Inflammatory macrophage treated with lipopolysaccharide for 1 hour (primary cell): Measurements from ENCODE around the gene SELENOO.
A peak's percentile ranks its signal among the peaks of the same experiment; 100 is the strongest.

ENCODE experiments used
- DNase-seq, 2 donors: peaks; one replicate each; pipeline ENCODE4 v3.0.0-alpha.2; 2020 to 2022

SELENOO gene

DNA sequence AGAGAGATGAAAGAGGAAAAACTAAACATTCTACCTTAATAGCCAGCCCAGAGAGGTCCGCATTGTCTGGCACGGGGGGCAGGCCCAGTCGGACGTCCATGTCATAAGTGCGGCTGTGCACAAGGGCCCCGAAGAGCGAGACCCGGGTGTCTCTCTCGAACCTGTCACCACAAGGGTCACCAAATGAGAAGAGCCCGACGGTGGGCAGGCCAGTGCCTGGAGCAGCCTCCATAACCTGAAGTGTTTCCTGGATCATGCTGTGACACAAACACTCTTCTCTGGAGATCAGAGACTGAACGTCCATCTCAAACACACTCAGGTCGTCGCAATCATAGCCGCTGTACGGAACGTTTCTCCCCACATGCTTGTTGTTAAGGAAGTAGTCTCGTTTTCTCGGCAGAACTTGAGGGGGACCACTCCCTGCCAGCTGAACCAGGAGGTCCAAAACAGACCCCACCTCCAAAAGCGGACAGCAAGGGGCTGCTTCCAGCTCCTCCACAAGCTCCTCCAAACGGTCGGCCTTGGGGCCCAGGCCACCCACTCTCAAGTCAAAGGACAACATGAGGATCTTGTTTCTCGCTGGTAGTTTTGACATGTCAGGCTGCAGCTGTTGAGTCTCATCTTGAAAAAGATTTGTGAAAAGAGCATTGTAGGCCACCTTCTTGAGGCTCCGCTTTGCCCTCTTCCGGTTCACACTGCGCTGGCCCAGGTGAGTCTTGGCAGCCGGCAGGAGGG lies 43.0 kb downstream of the SELENOO start:
- peak in 1 of 2 donors; percentile 18 for DNase-seq

DNA sequence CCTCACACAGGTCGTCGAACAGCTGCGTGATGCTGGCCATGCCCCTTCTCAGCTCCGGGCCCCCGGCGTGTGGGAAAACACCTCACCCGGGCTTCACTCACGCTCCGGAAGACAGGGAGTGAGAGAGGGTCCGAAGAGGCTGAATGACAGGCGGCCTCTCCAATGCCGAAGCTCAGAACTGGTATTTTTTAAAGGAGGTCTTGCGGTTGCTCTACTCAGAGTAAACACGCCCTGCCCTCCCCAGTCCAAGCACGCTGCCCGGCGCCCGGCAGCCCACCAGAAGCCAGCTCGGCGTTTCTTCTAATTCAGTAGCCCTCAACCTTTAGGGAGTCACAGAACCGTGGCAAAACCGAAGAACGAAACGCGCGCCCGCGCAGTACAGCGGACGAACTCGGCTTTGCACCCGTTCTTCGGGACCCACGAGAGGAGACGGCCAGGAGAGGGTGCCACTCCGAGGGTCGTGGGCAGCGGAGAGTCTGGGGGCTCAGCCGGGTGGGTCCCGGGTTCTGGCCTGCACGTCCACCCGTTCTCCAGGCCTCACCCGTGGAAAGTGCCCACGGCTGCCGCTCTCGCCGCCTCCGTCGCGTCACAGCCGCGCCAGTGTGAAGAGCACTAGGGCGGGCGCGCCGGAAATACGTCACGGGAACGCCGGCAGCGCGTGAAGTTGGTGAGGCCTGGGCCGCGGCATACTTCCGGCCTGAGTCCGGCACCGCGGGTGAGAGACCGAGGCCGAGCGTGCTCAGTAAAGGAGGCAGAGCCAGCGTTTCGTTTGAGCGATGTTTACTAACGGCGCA lies 43.8 kb downstream of the SELENOO start, which contains the start of gene TUBGCP6:
TSS of gene TUBGCP6 (minus strand) at position 604 of the 794 bp plus-strand sequence. CDS start at position 40, 564 bp downstream.
- DNase-seq, result peak; percentile 91 to 96

DNA sequence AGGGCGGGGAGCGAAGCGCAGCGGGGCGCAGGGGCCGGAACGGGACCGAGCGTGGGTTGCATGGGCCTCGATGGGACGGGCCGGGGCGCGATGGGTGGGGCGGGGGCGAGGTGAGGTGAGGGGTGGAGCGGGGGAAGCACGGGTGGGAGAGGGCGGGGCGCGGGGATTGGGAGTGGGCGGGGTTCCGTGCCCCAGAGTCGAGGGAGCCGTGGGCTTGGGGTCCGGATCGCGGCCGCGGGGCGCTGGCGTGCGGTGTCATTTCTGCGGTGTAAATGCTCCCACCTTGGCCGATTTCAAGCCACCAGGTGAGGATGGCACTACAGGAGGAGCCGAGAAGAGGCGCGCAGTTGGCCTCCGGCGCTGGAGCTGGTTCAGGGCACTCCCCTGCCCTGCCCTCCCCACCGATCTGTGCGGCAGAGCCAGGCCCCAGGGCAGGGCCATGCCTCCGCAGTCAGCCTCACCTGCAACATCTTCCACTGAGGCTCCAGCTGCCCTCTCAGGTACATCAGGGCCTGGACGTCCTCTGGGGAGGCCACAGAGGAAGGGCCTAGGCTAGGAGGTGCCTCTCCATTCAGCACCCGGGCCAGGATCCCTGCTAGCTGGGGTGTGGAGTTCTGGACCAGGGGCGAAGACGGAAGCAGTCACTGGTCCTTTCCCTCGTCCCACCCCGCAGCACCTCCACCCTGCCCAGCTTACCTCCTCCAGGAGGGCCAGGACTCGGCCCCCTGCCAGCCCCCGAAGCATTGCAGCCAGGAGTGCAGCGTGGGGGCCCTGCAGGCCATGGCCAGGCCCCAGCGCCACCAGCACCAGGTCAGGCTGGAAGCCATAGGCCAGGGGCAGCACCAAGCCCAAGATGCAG lies 44.6 kb downstream of the SELENOO start:
- no peak for DNase-seq

DNA sequence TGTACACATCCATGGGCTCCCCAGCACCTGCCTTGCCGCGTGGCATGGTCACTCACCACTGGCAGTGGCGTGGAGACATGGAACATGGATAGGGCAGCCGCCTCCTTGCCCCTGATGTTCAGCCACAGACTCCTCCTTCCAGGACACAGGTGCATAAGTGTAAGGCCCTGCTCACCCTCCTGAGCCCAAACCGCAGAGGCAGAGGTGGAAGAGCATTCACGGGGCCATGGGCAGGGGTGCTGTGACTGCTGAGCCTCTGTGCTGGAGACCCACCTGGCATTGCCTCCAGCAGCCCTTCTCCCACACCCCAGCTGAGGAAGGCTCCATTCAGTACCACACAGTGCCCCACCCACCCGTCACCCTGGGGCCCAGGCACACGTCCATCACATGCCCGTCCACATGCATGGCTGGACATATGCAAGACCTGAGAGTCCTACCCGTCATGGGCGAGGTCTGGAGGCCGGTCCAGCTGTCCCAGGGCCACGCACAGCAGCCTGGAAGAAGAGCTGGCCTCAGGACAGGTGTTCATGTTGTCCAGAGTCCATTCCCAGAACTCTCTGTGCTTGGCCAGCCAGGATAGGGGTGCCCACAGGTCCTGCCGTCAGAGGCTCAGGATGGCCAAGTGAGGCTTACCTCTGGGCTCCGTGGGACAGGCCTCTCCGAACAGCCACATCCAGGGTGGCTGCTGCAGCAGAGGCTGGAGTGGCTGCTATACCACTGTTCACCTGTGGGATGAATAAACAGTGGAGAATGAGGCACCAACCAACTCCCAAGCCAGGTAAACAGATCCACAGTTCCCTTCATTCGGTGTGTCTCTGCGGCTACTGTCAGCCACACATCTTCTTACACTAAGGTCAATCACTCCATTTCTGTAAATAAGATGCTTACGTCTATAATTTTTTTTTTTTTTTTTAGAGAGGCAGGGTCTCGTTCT lies 45.7 kb downstream of the SELENOO start:
- no peak for DNase-seq

DNA sequence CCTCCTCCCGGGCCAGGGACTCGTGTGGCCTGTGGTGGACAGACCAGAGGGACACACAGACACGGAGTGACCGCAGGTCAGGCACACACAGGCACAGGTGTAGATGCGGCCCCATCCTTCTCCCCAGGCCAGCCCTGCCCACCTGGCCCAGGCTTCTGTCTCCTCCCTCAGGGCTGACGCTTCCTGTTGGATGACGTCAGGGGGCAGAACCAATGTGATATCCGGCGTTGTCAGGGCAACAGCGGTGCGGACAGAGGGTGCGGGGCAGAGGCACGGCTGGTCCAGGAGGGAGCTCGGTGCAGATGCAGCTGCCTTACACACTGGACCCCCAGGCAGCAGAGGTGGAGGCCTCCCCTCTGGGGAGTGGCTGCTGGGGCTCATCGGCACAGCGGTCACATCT lies 46.9 kb downstream of the SELENOO start:
- DNase-seq, result no peak

DNA sequence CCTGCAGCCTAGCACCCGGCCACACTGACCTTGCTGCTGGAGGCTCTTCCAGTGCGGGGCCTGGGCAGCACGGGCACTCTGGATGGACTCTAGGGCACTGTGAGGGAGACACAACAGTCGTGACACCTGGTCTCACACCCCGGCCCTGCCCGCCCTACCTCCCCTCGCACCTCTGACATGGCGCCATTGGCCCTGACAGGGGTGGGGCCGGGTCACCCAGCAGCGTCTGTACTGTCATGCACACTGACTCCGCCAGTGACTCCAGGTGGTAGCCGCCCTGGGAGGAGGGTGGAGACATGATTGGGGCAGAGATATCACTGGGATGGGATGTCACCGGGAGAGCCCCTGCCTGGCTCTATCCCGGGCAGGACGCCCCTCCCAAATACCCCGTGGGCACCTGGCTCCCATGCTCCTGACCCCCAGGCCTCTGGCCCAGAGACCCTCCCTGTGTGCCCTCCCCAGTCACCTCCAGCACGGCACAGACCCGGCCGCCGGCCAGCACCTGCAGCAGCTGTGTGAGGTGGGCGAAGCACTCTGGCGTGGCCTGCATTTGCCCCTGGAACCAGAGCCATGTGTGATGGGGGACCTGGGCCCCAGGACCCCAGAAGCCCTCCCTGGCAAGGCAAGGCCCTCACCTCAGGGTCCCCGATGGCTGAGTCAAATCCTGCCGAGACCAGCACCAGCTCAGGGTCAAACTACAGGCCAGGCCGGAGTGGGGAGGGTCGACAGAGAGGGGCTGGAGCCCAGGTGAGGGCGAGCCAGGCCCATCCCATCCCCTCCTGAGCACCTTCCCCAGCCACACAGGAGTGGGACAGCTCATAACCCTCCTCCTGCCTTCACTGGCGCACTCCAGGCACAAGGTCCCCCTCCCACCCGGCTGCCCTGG lies 47.6 kb downstream of the SELENOO start:
- DNase-seq, result no peak

DNA sequence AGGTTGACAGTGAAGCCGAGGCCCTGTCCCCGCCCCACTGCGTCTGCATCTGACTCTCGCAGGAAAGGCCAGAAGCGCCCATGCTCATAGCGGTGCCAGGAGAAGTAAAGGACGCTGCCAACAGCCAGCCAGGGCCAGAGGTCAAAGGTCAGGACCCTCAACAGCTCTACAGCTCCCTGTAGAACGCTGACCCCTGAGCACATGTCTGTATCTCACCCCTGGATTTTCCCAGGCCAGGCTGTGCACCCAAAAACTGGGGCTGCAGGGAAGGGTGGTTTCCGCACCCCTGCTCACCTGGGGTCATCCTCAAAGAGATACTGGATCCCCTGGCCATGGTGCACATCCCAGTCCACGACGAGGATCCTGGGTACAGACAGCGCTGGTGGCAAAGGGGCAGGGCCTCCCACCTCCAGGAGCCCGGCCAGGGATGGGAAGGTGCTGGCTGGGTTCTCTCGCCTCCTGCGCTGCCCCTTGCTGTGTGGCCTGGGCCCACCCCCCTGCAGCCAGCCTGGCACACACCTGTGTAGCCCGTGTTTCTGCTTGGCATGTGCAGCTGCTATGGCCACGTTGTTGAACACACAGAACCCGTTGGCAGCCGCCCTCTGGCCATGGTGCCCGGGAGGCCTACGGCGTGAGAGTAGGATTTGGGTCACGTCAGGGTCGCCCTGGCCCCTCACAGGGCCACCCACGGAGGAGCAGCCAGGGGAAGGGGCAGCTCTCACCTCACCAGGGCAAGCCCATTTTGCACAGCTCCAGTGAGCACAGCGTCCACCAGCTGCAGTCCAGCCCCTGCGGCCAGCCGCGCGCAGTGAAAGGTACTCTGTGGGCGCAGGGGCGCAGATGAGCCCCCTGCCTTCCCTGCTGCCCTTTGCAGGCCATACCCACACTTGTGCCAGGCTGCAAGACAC lies 48.8 kb downstream of the SELENOO start:
- no peak for DNase-seq

DNA sequence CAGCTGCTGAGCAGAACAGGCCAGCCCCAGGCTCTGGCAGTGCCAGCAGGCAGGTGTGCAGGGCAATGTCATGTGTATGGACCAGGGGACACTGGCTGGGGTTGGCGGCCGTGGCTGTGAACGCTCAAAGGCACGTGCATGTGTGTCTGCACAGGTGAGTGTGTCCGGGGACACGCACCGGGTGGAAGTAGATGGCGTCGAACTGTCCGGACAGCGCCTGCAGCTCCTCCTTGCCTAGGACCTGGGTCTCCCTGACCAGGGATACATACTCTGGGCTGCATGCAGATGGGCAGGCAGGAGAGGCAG lies 49.4 kb downstream of the SELENOO start:
- no peak for DNase-seq

DNA sequence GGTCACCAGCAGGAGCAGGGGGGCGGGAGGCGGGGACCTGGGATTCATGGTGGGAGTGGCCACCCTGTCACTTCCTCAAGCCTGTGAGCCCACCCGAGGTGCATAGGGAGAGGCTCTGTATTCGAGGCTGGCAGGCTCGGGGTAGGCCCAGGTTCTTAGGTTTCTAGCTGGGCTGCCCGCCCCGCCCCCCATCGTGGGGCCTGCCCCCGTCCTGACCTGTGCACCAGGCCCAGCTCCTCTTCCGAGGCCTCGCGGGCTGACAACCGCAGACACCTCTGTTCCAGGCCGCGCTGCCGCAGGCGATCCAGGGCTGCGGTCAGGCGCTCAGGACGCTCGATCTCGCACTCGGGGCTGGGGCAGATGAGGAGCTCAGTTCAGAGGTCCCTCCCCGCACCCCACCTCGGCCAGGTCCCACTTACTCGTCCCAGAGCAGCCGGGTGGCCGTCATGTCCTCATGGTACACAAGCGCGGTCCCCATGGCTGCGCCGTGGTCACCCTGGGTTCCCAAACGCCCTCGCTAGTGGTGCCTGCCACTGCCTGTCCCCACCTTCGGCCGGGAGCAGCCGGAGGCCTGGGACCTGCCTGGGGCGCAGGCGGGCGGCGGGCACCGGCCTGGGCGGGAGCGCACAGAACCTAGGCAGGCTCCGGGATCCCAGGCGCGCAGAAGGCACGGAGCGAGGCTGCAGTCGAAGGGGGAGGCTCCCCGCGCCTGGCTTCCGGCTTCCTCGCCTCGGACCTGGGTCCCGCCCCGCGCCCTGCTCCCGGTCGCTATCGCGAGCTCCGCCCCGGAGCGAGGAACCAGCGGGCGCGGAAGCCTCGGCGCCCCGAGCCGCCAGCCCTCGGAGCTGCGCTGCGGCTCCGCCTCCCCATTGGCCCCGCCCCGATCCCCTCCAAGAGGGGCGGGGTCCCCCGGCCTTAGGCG lies 50.0 kb downstream of the SELENOO start, which contains the start of gene HDAC10:
TSS of gene HDAC10 (minus strand) at position 711 of the 922 bp plus-strand sequence. CDS start at position 478, 233 bp downstream.
- peak; percentile 78 to 90 for DNase-seq

DNA sequence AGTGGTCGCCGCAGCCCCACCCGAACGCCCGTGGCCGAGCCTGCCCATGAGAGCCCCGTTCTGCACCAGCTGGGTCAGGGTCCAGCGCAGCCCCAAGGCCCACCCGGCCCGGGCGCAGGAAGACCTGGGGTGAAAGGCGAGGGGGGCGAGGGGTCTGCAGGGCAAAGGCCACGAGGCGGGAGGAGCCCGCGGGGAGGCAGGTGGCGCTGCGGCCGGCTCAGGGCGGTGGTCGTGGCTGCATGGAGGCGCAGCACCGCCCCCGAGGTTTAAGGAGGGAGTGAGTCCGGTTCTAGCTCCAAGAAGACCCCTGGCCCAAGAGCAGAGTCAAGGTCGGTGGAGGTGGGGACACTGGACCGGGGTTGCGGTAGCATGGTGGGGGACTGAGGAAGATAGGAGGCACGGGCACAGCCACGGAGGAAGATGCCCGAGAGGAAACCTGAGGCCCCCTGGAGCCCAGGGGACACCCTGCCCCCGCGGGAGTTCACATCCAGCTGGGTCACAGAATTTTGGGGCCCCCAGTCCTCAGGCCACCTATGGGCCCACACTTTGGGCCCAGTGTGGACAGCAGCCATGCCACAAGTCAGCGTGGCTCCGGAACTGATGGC lies 50.8 kb downstream of the SELENOO start:
- no peak for DNase-seq

DNA sequence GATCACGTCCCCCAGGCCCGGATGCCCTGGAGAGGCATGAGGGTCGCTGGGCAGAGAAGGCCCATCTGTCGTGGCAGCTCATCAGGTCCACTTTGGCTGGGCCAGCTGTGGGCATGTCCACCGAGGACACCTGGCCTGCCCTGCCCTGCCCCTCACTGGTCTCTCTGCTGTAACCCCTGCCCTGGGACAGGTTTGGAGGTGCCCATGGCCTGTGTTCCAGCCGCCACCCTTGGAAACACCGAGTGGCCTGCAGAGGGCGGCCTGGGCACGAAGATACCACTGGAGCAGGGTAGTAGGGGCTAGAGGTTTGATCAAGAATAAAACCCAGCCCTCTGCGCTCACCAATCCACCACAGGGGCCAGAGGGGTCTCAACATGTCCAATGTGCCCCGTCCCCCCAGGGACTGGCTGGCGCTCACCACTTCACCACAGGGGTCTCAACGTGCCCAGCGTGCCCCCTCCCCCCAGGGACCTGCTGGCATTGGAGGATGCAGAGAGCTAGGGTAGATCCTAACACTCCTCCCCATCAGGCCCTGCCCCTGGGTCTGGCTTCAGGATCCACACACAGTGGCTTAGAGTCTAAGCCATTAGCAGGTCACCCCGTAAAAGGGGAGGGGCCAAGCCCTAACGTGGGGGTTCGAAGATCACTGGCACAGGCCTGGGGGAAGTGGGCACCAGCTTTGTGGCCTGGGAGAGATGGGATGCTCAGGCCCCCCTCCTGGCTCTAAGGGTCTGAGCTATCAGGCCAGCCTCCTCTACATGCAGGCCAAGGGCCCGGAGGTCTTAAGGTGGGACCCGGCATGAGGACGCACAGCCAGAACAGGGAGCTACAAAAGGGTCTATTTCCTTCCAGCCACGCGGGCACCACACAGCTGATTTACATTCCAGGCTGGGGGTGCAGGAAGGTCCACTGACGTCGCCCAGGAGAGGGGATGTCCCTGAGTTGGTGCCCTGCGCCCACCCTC lies 51.6 kb downstream of the SELENOO start:
- peak; percentile 51 to 64 for DNase-seq

DNA sequence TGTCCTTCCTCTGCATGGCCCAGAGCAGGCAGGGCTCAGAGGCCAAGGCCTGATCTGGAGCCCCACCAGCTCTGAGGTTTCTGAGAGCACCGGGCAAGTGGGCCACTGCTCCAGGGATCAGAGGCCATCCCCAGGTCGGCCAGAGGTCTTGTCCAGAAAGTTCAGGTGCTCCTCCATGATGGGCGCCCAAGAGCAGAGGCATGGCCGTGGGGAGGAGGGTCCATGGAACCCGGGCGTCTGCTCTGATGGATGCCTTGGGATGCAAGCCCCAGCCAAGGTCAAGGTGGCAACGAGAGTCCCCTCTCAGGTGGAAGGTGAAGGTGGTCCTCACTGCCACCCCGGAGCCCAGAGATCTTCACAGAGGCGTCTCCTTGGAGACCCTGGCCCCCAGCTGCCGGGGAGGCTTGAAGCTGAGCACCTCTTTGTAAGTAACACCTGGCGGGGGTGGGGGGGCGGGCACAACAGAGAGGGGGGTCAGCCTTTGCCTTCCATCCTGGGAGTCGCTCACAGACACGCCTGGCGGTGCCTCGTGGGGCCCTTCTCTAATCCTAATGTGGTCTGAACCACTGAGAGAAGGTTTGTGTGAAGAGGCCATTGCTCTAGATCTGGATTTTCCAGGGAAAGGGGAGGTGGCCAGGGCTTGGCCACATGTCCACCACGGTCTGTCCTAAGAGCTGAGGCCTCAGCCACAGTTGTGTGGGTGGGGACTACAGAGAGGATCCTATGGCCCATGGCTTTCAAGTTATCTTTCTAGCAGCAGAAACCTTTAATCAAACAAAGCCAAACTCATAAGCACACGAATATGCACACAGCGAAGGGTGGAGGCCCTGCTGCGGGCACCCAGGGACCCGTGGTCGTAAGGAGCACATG lies 52.5 kb downstream of the SELENOO start:
- peak; percentile 56 to 71 for DNase-seq

DNA sequence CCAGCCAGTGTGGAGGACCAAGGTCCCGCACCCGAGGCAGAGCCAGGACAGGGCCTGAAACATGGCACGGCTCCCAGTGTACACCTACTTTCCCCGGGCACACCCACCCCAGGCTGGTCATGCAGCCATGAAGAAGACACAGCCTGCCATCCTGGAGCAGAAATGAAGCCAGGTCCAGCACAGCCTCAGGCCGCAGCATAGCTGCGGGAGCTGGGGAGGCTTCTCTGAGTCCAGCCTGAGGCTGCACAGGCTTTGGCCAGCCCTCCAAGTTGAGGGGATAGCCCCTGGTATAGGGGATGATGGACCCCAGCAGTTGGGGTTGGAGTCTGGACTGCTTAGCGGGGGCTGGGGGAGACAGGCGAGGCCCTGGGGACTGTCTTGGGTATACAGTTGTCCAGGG lies 53.1 kb downstream of the SELENOO start:
- no peak for DNase-seq

DNA sequence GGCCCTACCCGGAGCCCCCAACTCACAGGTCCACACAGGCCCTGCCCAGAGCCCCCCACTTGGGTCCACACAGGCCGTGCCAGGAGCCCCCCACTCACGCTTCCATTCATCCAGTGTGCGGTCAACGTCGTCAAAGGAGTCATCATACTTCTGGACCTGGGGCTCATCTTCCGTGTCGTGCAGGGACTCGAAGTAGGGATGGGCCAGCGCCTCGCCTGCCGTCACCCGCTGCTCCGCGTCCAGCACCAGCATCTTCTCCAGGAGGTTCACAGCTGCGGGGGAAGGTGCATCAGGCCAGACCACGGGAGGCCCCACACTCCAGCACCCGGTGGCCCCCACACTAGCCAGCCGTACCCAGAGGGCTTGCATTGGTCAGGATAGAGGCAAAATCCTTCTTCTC lies 54.3 kb downstream of the SELENOO start:
- no peak for DNase-seq

DNA sequence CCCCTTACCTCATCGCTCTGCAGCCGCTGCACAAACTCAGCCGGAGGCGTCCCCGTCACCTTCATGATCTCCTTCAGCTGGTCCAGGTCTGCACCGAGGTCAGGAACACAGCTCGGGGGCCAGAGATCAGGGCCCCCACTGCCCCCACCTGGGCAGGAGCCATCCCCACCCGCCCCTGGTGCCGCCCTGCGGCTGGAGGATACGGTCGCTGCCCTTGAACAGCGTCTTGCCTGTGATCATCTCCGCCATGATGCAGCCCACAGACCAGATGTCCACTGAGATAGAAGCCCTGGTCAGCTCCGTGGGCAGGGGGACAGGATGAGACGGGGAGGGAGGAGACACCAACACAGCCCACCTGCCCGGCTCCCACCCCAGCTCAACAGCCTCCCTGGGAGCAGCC lies 54.8 kb downstream of the SELENOO start:
- no peak for DNase-seq

DNA sequence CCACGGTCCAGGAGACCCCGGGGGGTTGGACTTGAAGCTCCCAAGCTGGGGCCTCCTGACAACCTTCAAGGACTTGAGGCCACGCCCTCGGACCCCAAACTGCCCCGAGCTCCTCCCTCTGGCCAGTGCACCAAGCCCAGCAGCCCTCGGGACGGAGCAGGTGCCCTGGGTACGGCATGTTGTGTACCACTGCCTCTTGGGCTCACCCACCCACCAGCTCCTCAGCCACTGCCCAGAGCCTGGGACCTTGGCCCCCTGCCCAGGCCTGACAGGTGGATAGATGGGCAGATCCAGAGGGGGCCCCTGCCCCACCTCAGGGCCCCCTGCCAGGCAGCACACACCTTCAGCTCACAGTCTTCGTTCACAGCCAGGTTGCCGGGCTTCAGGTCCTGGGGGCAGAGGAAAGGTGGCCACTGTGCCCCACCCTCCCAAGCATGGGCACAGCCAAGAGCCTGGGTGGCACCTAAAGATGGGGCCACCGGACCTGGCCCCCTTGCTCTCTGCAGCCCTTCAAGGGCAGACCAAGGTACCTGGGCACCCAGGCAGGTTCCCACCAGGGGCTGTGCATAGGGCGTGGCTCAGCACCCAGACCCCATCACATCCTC lies 55.5 kb downstream of the SELENOO start:
- no peak for DNase-seq
